Naive thymus-derived CD4-positive, alpha-beta T cell (primary cell): ENCODE results near the gene PKIG. TPM values are rescaled to one million over a fixed set of nuclear protein-coding genes. Genes with fewer than 3 reads are reported as not detected.
"Not testable (repeated sequence)": the region's sequence is repeated elsewhere in the genome, so short reads cannot be mapped to it uniquely, and the experiment has no call there.

ENCODE experiments used
- ATAC-seq: fragments of 150-1000 bp; cut with Tn5 transposase; 2 replicates; pipeline ENCODE4 v1.10.0; 2021; ENCODE audit warnings: mild to moderate bottlenecking, moderate library complexity
- CTCF ChIA-PET: fragments of 350-600 bp; sonication (Branson Sonifier 250); formaldehyde crosslinking; loops from one replicate; lab custom pipeline; 2021; ENCODE audit warnings: antibody characterized with exemption; lab: Charles Lee
- POLR2A ChIA-PET: fragments of 350-600 bp; sonication (Branson Sonifier 250); formaldehyde crosslinking; loops from one replicate; lab custom pipeline; 2021; ENCODE audit warnings: antibody characterized with exemption, inconsistent platforms; lab: Charles Lee
- DNase-seq, 9 donors: peaks; one replicate each; pipeline versions ENCODE4 v3.0.0 to v3.0.0-alpha.2; 2020 to 2022; ENCODE audit warnings: mixed read lengths in 1 of 9
- H3K27ac ChIP-seq: one replicate; pipeline ENCODE4 v1.7.0; 2013; ENCODE audit warnings: mild to moderate bottlenecking, low read depth, low read length, moderate library complexity
- H3K27me3 ChIP-seq, 2 donors: one replicate each; pipeline ENCODE4 v1.7.0; 2013; ENCODE audit warnings: low read length in 2 of 2, mild to moderate bottlenecking in 2 of 2, moderate library complexity in 2 of 2; ENCODE audit not compliant: control insufficient read depth in 2 of 2, insufficient read depth in 2 of 2
- H3K36me3 ChIP-seq, 3 experiments: 1 replicate in 2 of 3; 2 replicates in 1 of 3; pipeline ENCODE4 v1.7.0; 2013; ENCODE audit warnings: low read length in 3 of 3, mild to moderate bottlenecking in 3 of 3, moderate library complexity in 1 of 3; ENCODE audit not compliant: insufficient read depth in 3 of 3, control insufficient read depth in 2 of 3
- H3K4me1 ChIP-seq, 2 donors: one replicate each; pipeline ENCODE4 v1.7.0; 2013; ENCODE audit warnings: low read length in 2 of 2, mild to moderate bottlenecking in 2 of 2, moderate library complexity in 1 of 2; ENCODE audit not compliant: control insufficient read depth in 2 of 2, insufficient read depth in 2 of 2
- H3K4me3 ChIP-seq: 2 replicates; pipeline ENCODE4 v1.7.0; 2013; ENCODE audit warnings: mild to moderate bottlenecking, low read length
- H3K9me3 ChIP-seq, 3 experiments: 1 replicate in 2 of 3; 2 replicates in 1 of 3; pipeline ENCODE4 v1.7.0; 2013; ENCODE audit warnings: low read length in 3 of 3; ENCODE audit not compliant: control insufficient read depth in 2 of 3
- H3K27ac Mint-ChIP-seq, 9 donors: one replicate each; pipeline ENCODE4 v1.8.0; 2020 to 2022; ENCODE audit warnings: mixed read lengths in 9 of 9, mild to moderate bottlenecking in 8 of 9, moderate library complexity in 5 of 9, inconsistent platforms in 2 of 9
- H3K27me3 Mint-ChIP-seq, 5 donors: one replicate each; pipeline ENCODE4 v1.8.0; 2021 to 2022; ENCODE audit warnings: mixed read lengths in 5 of 5, mild to moderate bottlenecking in 1 of 5
- H3K36me3 Mint-ChIP-seq, 5 donors: one replicate each; pipeline ENCODE4 v1.8.0; 2020 to 2022; ENCODE audit warnings: mixed read lengths in 5 of 5, mild to moderate bottlenecking in 3 of 5, inconsistent platforms in 1 of 5
- H3K4me1 Mint-ChIP-seq, 7 donors: one replicate each; pipeline ENCODE4 v1.8.0; 2020 to 2022; ENCODE audit warnings: mixed read lengths in 7 of 7, mild to moderate bottlenecking in 3 of 7, inconsistent platforms in 1 of 7
- H3K4me3 Mint-ChIP-seq, 10 donors: one replicate each; pipeline ENCODE4 v1.8.0; 2020 to 2022; ENCODE audit warnings: mild to moderate bottlenecking in 10 of 10, mixed read lengths in 10 of 10, moderate library complexity in 6 of 10, inconsistent platforms in 2 of 10
- H3K9me3 Mint-ChIP-seq, 11 donors: one replicate each; pipeline ENCODE4 v1.8.0; 2020 to 2022; ENCODE audit warnings: mixed read lengths in 11 of 11, mild to moderate bottlenecking in 4 of 11, inconsistent platforms in 1 of 11, moderate library complexity in 1 of 11
- intact Hi-C, 2 donors: fragments of 100-400 bp; cut with micrococcal nuclease; formaldehyde crosslinking; loops; one replicate each; pipeline ENCODE4 v1.15.1; 2023
- polyA plus RNA-seq, 2 donors: library from polyadenylated mRNA; unstranded; fragments of 300-500 nt; fragmentation: Illumina TruSeq; gene quantifications; one replicate each; pipeline ENCODE4 v1.2.3, GENCODE V29; 2021
- total RNA-seq, 6 experiments: library from RNA in 5 of 6; stranded (reverse) in 5 of 6; gene quantifications; 1 replicate in 5 of 6; 2 replicates in 1 of 6; pipeline ENCODE4 v1.2.3 and lab custom pipeline; 2021 to 2026

Gene PKIG
- total and polyA plus RNA-seq, 7 experiments from 2014 or later, result 1.9 to 6.0 (median 2.9) TPM

- Histone ChIP-seq H3K27ac (no peak overlapping the region), H3K4me1 (no peaks in the 10 kb centered on the region), H3K27me3 (no peaks in the 10 kb centered on the region), H3K36me3 (no peaks in the 10 kb centered on the region), H3K4me3 (no peak overlapping the region), H3K9me3 (no peaks in the 10 kb centered on the region)
- Mint-ChIP-seq H3K27ac (peak overlapping the region in 1 of 9 donors; percentile 2), H3K4me1 (peaks cover 0 to 19% (median 0%) of the 10 kb centered on the region in 7 donors), H3K36me3 (no peaks in the 10 kb centered on the region), H3K27me3 (no peaks in the 10 kb centered on the region), H3K4me3 (no peak overlapping the region), H3K9me3 (no peaks in the 10 kb centered on the region)
- intact Hi-C loops, result no loop called here
- ChIA-PET POLR2A (no interaction called here), CTCF (no interaction called here)
- no peak for ATAC-seq
- no peak for DNase-seq
Observed at GRCh38 chr20:44584162-44584561, 1.8 kb downstream of the PKIG start.

- no peaks in the 10 kb centered on the region for H3K27me3 ChIP-seq
- H3K36me3 Mint-ChIP-seq, result peaks cover 0 to 1% (median 0%) of the 10 kb centered on the region in 5 donors
- peaks cover 0 to 15% (median 0%) of the 10 kb centered on the region in 7 donors for H3K4me1 Mint-ChIP-seq
- no peaks in the 10 kb centered on the region for H3K9me3 ChIP-seq
- no peaks in the 10 kb centered on the region for H3K9me3 Mint-ChIP-seq
- ChIA-PET POLR2A (no interaction called here), CTCF (no interaction called here)
- no peak for ATAC-seq
- H3K4me3 Mint-ChIP-seq, result no peak overlapping the region
- no peaks in the 10 kb centered on the region for H3K4me1 ChIP-seq
- no peaks in the 10 kb centered on the region for H3K36me3 ChIP-seq
- no peaks in the 10 kb centered on the region for H3K27me3 Mint-ChIP-seq
- DNase-seq, result no peak
- no peak overlapping the region for H3K27ac ChIP-seq
- intact Hi-C loops, result no loop called here
- no peak overlapping the region for H3K4me3 ChIP-seq
- no peak overlapping the region for H3K27ac Mint-ChIP-seq
Observed at GRCh38 chr20:44585057-44585963, 2.9 kb downstream of the PKIG start.

GRCh38 chr20:44586289-44586911, 4.0 kb downstream of the PKIG start:
- H3K4me3 ChIP-seq, result no peak overlapping the region
- H3K9me3 ChIP-seq, result no peaks in the 10 kb centered on the region
- no peaks in the 10 kb centered on the region for H3K4me1 ChIP-seq
- intact Hi-C loops, result no loop called here
- ATAC-seq (peak; percentile 70), DNase-seq (no peak)
- H3K9me3 Mint-ChIP-seq, result no peaks in the 10 kb centered on the region
- no peak overlapping the region for H3K4me3 Mint-ChIP-seq
- no peak overlapping the region for H3K27ac ChIP-seq
- peaks cover 0 to 9% (median 0%) of the 10 kb centered on the region in 5 donors for H3K36me3 Mint-ChIP-seq
- ChIA-PET POLR2A (interaction anchor here (0.7 to 1.2 kb wide), 2 partner anchors 9 to 12 kb away, joined by 3 to 4 read pairs; no protein-coding TSS in a partner anchor), CTCF (no interaction called here)
- H3K27me3 ChIP-seq, result no peaks in the 10 kb centered on the region
- H3K27me3 Mint-ChIP-seq, result no peaks in the 10 kb centered on the region
- H3K27ac Mint-ChIP-seq, result no peak overlapping the region
- H3K36me3 ChIP-seq, result no peaks in the 10 kb centered on the region
- peaks cover 0 to 11% (median 0%) of the 10 kb centered on the region in 7 donors for H3K4me1 Mint-ChIP-seq

GRCh38 chr20:44587035-44587980, 4.9 kb downstream of the PKIG start:
- H3K27ac ChIP-seq, result no peak overlapping the region
- H3K36me3 ChIP-seq, result no peaks in the 10 kb centered on the region
- CTCF ChIA-PET, result no interaction called here
- H3K27me3 ChIP-seq, result no peaks in the 10 kb centered on the region
- H3K4me3 ChIP-seq, result no peak overlapping the region
- Mint-ChIP-seq H3K36me3 (peaks cover 0 to 9% (median 0%) of the 10 kb centered on the region in 5 donors), H3K4me3 (no peak overlapping the region), H3K27me3 (no peaks in the 10 kb centered on the region), H3K4me1 (peaks cover 0 to 7% (median 0%) of the 10 kb centered on the region in 7 donors), H3K9me3 (no peaks in the 10 kb centered on the region), H3K27ac (no peak overlapping the region)
- intact Hi-C loops, result no loop called here
- ATAC-seq, result no peak
- DNase-seq, result no peak
- POLR2A ChIA-PET, result interaction anchor here (1.2 kb wide), 1 partner anchor 11 kb away, joined by 4 read pairs; no protein-coding TSS in a partner anchor
- H3K4me1 ChIP-seq, result no peaks in the 10 kb centered on the region
- H3K9me3 ChIP-seq, result no peaks in the 10 kb centered on the region

- H3K4me3 Mint-ChIP-seq, H3K27me3 Mint-ChIP-seq, ATAC-seq, POLR2A ChIA-PET, H3K9me3 Mint-ChIP-seq, H3K4me1 ChIP-seq, H3K36me3 ChIP-seq, H3K27ac ChIP-seq, H3K4me3 ChIP-seq, intact Hi-C loops, H3K9me3 ChIP-seq, H3K36me3 Mint-ChIP-seq, H3K4me1 Mint-ChIP-seq, H3K27me3 ChIP-seq, DNase-seq, H3K27ac Mint-ChIP-seq: not testable (repeated sequence)
- CTCF ChIA-PET, result interaction anchor here (0.7 kb wide), 1 partner anchor 49 kb away, joined by 3 read pairs; no protein-coding TSS in a partner anchor
Observed at GRCh38 chr20:44588321-44588720, 5.9 kb downstream of the PKIG start.

GRCh38 chr20:44589537-44589936, 7.2 kb downstream of the PKIG start:
- H3K9me3 Mint-ChIP-seq, result no peaks in the 10 kb centered on the region
- H3K4me3 Mint-ChIP-seq, result no peak overlapping the region
- H3K27ac ChIP-seq, result no peak overlapping the region
- peaks cover 0 to 7% (median 0%) of the 10 kb centered on the region in 7 donors for H3K4me1 Mint-ChIP-seq
- H3K27me3 ChIP-seq, result no peaks in the 10 kb centered on the region
- H3K4me1 ChIP-seq, result no peaks in the 10 kb centered on the region
- CTCF ChIA-PET, result no interaction called here
- no peak overlapping the region for H3K27ac Mint-ChIP-seq
- ATAC-seq (no peak), DNase-seq (no peak)
- intact Hi-C loops, result no loop called here
- no peaks in the 10 kb centered on the region for H3K36me3 ChIP-seq
- no peak overlapping the region for H3K4me3 ChIP-seq
- peaks cover 0 to 2% (median 0%) of the 10 kb centered on the region in 5 donors for H3K27me3 Mint-ChIP-seq
- H3K36me3 Mint-ChIP-seq, result peaks cover 0 to 9% (median 0%) of the 10 kb centered on the region in 5 donors
- POLR2A ChIA-PET, result no interaction called here
- H3K9me3 ChIP-seq, result no peaks in the 10 kb centered on the region
